Vagina (tissue), 2 donors: ENCODE results near the gene MED8.

Experiments
- POLR2A ChIP-seq, 2 donors: fragments of 450-650 bp; IDR thresholded peaks; one replicate each; pipeline ENCODE4 v1.6.1; 2017; ENCODE audit warnings: antibody characterized with exemption in 2 of 2, mild to moderate bottlenecking in 2 of 2, moderate library complexity in 2 of 2
- TF ChIP-seq, protein P1 (sequence below), 3 experiments: fragments of 450-650 bp in 2 of 3; fragments of 200-600 bp in 1 of 3; sonication (generic) in 1 of 3; IDR thresholded peaks; one replicate each; pipeline ENCODE4 v1.5.1; 2017 to 2019; ENCODE audit warnings: antibody characterized with exemption in 3 of 3, mild to moderate bottlenecking in 2 of 3, moderate library complexity in 2 of 3

- no peak for TF ChIP-seq POLR2A (IDR thresholded peaks at IDR 0.05)
- TF ChIP-seq, protein P1, sequence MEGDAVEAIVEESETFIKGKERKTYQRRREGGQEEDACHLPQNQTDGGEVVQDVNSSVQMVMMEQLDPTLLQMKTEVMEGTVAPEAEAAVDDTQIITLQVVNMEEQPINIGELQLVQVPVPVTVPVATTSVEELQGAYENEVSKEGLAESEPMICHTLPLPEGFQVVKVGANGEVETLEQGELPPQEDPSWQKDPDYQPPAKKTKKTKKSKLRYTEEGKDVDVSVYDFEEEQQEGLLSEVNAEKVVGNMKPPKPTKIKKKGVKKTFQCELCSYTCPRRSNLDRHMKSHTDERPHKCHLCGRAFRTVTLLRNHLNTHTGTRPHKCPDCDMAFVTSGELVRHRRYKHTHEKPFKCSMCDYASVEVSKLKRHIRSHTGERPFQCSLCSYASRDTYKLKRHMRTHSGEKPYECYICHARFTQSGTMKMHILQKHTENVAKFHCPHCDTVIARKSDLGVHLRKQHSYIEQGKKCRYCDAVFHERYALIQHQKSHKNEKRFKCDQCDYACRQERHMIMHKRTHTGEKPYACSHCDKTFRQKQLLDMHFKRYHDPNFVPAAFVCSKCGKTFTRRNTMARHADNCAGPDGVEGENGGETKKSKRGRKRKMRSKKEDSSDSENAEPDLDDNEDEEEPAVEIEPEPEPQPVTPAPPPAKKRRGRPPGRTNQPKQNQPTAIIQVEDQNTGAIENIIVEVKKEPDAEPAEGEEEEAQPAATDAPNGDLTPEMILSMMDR (IDR thresholded peaks at IDR 0.05) = no peak
Measured at GRCh38 chr1:43379476-43379875, 10.1 kb downstream of the MED8 start.
